GM23248 (cell line): ENCODE data around the gene ELFN1.

Experiments used
- EZH2 ChIP-seq: fragments of 200-600 bp; sonication (generic); IDR thresholded peaks from 2 replicates; pipeline ENCODE4 v1.6.1; 2018; ENCODE audit warnings: antibody characterized with exemption, mild to moderate bottlenecking; ENCODE audit not compliant: insufficient read depth, poor library complexity, severe bottlenecking
- EZH2phosphoT487 ChIP-seq: fragments of 200-600 bp; sonication (generic); IDR thresholded peaks from 2 replicates; pipeline ENCODE4 v1.6.1; 2018; ENCODE audit warnings: antibody characterized with exemption, moderate library complexity, mild to moderate bottlenecking, low read depth; ENCODE audit not compliant: insufficient read depth

DNA sequence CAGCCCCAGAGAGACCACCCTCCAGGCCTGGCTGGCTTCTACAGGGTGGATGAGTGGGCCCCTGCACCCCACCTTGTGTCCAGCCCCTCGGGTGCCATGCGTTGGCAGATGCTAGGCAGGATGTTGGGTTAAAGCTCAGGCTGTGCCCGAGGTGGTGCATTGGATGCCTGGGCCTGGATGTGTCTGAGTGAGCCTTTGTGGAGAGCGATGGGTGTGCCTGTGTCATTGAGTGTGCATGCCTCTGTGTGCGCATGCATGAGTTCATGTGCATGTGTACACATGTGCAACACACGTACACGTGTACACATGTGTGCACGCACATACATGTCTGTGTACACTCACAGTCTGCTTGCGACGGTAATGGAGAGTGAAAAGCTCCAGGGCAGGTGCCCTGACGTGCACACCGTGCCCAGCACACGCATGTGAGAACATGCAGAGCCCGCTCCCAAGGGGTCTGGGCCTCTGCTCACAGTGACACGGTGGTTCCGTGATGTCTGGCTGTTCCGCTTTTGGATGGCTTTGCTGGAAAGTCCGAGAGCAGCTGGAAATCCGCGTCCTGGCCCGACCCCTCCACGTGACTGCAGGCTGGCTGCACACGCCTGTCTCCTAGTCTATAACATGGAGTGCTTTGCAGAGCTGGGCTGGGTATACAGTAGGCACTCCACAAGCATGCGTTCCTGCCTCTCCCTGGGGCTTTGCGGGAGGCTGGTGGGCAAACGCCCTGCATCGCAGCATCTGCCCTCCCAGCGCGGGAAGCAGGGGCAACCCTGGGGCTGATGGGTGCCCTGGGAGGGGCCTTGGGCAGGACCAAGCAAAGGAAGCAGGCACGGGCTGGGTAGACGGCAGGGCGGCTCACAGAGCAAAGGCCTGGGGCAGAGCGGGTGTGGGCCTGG, 36.9 kb downstream of the ELFN1 start:
- TF ChIP-seq EZH2 (no peak), EZH2phosphoT487 (no peak)
